Fibroblast of skin of left biceps (primary cell): ENCODE measurements around the gene PALMD.

Experiments
- DNase-seq, 2 experiments: peaks; one replicate each; pipeline ENCODE4 v3.0.0-alpha.2; 2013; ENCODE audit warnings: low read depth in 2 of 2

The PALMD gene

GRCh38 chr1:99634971-99635624 lies 10.8 kb upstream of the PALMD start:
- no peak for DNase-seq

- DNase-seq: no peak
Measured at GRCh38 chr1:99635664-99636063, 10.2 kb upstream of the PALMD start.

- no peak for DNase-seq
Measured at GRCh38 chr1:99636647-99637175, 9.2 kb upstream of the PALMD start.

GRCh38 chr1:99638853-99639252 lies 7.1 kb upstream of the PALMD start:
- no peak for DNase-seq

GRCh38 chr1:99639408-99639807 lies 6.5 kb upstream of the PALMD start:
- DNase-seq: no peak

- DNase-seq: no peak
Measured at GRCh38 chr1:99639945-99640344, 6.0 kb upstream of the PALMD start.

GRCh38 chr1:99640672-99641071 lies 5.2 kb upstream of the PALMD start:
- DNase-seq: no peak

GRCh38 chr1:99641558-99641957 lies 4.4 kb upstream of the PALMD start:
- DNase-seq: no peak

- no peak for DNase-seq
Measured at GRCh38 chr1:99642053-99642452, 3.9 kb upstream of the PALMD start.

GRCh38 chr1:99643021-99643779 lies 2.7 kb upstream of the PALMD start:
- no peak for DNase-seq

- no peak for DNase-seq
Measured at GRCh38 chr1:99644279-99645004, 1.5 kb upstream of the PALMD start.

GRCh38 chr1:99645203-99645602 lies 710 bp upstream of the PALMD start:
- no peak for DNase-seq

GRCh38 chr1:99646868-99647267 lies 955 bp downstream of the PALMD start:
- DNase-seq: no peak

GRCh38 chr1:99647490-99647889 lies 1.6 kb downstream of the PALMD start:
- DNase-seq: no peak

GRCh38 chr1:99648107-99648506 lies 2.2 kb downstream of the PALMD start:
- DNase-seq: no peak

GRCh38 chr1:99650030-99650429 lies 4.1 kb downstream of the PALMD start:
- no peak for DNase-seq

GRCh38 chr1:99650773-99651437 lies 5.0 kb downstream of the PALMD start:
- no peak for DNase-seq

GRCh38 chr1:99652881-99653281 lies 7.0 kb downstream of the PALMD start:
- DNase-seq: no peak

GRCh38 chr1:99655376-99655775 lies 9.5 kb downstream of the PALMD start:
- DNase-seq: no peak

- no peak for DNase-seq
Measured at GRCh38 chr1:99656701-99657100, 10.8 kb downstream of the PALMD start.

- no peak for DNase-seq
Measured at GRCh38 chr1:99657213-99658030, 11.5 kb downstream of the PALMD start.
